Endometrial microvascular endothelial cells (primary cell): ENCODE results near the gene PTX3. TPM values are rescaled to one million over a fixed set of nuclear protein-coding genes. Genes with fewer than 3 reads are reported as not detected.

ENCODE experiments used
- in situ Hi-C: cut with HindIII; loops from 2 replicates; pipeline ENCODE4 v1.10.0; 2017; ENCODE audit warnings: low sequenced_read_pairs, low pct_unique_long_range_greater_than_20kb; ENCODE audit errors: inconsistent ontology term
- total RNA-seq: library from RNA; depleted of rRNA; stranded (reverse); fragments of >200 nt; gene quantifications from one replicate; pipeline ENCODE4 v1.2.3, GENCODE V29; 2015; ENCODE audit errors: inconsistent ontology term

Gene PTX3
- total RNA-seq, result 446 TPM

- in situ Hi-C loops, result loop anchor here (10.0 kb wide), 1 partner anchor 58 kb away; no protein-coding TSS in a partner anchor
Measured at GRCh38 chr3:157436583-157437291, at the start of gene PTX3. Gene PTX3, plus strand, starts transcription at chr3:157436850. Its CDS starts 84 bp downstream, at chr3:157436934.

GRCh38 chr3:157387708-157388435 lies 48.8 kb upstream of the PTX3 start:
- in situ Hi-C loops, result no loop called here

GRCh38 chr3:157388976-157389375 lies 47.7 kb upstream of the PTX3 start:
- in situ Hi-C loops, result no loop called here

- in situ Hi-C loops, result no loop called here
Measured at GRCh38 chr3:157390713-157391515, 45.7 kb upstream of the PTX3 start.

DNA sequence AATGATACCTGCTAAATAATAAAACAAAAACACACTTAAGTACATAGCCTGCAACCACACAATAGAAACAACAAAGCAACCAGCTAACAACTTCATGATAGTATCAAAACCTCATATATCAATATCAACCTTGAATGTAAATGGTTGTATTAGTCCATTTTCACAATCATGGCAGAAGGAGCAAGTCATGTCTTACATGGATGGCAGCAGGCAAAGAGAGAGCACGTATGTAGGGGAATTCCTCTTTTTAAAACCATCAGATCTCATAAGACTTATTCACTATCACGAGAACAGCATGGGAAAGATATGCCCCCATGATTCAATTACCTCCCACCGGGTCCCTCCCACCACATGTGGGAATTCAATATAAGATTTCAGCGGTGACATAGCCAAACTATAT lies 44.5 kb upstream of the PTX3 start:
- in situ Hi-C loops, result no loop called here

DNA sequence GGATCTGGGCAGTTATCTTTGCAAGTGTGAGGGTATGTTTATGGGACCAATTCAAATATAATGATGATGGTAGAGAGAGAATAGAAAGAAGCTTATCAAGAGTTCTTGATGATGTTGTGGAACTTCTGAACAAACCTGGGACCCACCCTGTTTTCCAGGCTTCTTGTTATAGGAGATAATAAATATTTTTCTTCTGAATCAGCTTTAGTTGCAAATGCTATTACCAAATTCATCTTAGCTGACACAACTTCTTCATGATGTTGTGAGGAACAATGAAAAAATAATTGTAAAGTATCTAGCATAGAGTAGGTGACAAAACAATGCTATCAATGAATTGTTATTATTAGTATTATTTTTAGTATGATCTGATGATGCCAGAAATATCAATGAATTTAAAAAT lies 43.5 kb upstream of the PTX3 start:
- in situ Hi-C loops, result no loop called here

DNA sequence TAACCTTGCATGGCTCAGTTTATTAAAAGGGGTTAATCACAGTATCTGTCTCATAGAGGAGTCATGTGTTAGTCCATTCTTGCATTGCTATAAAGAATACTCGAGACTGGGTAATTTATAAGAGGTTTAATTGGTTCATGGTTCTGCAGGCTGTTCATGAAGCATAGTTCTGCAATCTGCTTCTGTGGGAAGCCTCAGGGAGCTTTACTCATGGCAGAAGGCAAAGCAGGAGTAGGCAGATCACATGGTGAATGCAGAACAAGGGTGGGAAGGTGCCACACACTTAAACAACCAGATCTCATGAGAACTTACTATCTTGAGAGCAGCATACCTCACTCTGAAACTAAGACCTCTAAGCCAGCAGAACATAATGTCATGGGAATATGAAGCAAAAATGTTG lies 42.2 kb upstream of the PTX3 start:
- in situ Hi-C loops, result no loop called here

- in situ Hi-C loops, result no loop called here
Measured at GRCh38 chr3:157398598-157398997, 38.1 kb upstream of the PTX3 start.

DNA sequence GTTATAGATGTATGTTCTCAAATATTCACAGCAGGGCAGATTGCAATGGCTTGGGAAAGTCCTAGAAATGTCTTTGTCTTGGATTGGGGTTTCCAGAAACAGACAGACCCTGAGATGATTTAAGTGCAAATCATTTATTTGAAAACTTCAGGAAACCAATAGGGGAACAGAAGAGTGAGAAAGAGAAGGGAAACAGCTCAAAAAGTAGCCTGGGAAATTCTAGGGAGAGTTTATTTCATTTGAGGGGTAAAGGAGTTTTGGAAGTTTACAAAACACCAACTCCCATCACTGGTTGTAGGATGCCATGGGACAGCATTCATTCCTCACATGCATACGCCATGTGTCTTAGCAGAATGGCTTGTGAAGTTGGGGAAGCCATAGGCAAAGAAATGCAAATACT lies 32.3 kb upstream of the PTX3 start:
- in situ Hi-C loops, result no loop called here

DNA sequence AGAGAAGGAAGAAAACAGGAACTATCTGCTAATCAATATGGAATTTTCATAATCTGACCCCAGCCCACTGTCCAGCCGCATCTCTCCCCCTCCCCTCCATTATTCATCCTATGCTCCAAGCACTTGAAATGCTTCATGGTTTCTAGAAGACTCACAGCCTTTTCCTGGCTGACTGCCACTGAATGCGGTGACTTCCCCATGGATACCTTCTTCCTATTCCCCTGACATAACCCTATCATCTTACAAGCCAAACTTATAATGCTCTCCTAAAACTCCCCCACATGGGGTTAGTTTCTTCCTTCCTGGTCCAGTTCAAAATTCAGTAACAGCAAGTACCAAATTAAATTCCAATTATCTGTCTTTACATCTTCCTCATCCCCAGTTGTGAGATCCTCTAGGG lies 31.2 kb upstream of the PTX3 start:
- in situ Hi-C loops, result no loop called here

DNA sequence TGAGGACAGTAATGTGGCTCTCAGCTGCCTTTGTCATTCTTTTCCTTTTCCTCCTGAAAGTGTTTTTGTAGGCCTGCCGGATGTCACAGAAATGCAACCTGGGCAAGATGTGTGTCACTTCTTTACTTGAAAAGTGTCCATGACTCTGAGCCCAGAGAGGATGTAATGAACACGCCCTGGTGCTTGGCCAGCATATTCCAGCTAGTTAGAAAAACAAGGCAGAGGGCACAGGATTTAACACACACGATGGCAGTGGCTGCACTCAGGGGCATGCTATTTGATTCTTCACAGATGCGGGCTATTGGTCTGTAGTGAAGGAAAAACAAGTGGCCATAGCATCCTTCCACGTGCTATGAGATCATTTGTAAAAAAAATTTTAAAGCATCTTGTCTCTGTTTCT lies 30.3 kb upstream of the PTX3 start:
- in situ Hi-C loops, result no loop called here

DNA sequence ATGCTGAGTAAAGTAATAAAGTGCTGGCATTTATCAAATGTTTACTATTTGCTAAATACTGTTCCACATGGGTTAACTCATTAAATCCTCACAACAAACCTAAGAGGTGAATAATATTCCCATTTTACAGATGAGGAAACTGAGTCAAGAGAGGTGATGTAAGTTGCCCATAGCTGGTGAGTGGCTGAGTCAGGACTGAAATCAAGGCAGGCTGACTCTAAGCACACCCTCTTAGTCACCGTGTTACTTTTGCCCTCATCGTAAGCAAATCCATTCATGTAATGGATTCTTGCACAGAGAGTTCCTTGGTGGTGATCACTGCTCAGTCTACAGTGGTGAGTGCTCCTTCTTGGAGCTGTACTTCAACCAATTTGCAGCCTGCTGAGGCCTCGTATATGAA lies 28.9 kb upstream of the PTX3 start:
- in situ Hi-C loops, result no loop called here

DNA sequence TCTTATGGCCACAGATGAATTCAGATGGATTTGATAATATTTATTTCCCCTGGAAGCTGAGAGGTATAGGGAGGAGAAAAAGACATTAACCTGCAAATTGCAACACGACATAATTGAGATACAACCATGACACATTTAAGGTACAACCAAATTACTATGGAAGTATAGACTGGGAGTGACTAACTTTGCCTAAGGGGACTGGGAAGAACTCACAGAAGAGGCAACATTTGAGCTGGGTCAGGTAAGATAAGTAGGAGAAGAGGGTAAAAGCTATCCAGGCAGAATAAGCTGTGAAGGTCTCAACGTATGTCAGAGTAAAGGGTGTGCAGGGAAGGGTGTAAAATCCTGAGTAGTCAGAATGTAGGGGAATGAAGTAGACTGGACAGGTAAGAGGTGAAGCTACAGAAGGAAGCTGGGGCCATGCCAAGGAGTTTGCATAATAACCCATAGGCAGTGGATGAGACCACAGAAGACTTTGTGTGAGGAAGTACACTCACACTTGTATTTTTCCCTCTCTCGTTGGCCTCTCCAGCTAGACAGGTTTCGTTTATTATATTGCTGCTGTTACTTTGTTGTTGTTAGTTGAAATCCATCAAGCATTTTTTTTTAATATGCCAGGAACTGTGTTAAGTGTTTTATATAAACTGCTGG lies 28.0 kb upstream of the PTX3 start:
- in situ Hi-C loops, result no loop called here

GRCh38 chr3:157409516-157409915 lies 27.1 kb upstream of the PTX3 start:
- in situ Hi-C loops, result no loop called here

GRCh38 chr3:157410945-157411344 lies 25.7 kb upstream of the PTX3 start:
- in situ Hi-C loops, result no loop called here

GRCh38 chr3:157412323-157412855 lies 24.3 kb upstream of the PTX3 start:
- in situ Hi-C loops, result no loop called here

DNA sequence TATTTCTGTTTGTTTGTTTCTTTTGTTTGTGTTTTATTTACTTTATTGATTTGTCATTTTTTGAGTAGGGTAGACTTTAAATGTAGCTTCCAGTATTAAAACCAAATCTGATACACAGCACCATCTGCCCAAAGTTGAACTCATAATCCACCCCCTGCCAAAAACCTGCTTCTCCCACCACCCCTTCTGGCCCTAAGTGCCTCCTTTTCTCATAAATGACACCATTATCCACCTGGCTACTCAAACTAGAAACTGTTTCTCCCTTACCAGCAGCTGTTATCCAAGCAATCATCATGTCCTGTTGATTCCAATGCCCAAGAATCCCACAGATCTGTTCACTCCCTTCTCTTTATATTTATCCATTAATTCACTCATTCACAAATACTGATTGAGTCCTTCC lies 21.8 kb upstream of the PTX3 start:
- in situ Hi-C loops, result no loop called here

DNA sequence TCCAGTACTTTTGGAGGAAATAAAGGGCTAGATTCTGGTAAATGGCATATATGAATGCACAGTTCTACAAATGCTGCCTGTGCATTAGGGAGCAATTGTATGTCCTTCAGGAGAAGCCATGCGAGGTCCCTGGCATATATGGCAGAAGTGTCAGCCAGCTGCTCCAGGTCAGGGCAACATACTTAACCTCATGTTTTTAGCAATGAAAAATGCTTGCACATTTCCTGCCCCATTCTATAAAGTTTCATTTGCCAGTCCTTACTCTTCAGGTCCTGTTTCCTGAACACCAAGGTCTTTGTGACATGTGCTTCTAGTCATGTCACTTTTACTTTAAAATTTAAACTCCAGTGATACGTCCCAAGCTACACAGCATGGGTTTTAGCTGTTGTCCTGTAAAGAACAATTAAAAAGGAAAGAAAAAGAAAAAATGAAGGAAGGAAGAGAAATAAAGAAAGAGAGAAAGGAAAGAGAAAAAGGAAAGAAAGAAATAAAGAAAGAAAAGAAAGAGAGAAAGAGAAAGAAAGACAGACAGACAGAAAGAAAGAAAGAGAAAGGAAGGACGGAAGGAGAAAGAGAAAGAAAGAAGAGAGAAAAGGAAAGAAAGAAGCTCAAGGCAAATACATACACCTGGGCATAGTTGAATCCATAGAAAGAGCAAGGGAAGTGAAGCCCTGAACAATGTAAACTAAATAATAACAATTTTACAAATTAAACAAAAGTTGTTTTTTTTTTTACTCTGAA lies 20.1 kb upstream of the PTX3 start:
- in situ Hi-C loops, result no loop called here
